Astrocyte of the cerebellum (primary cell): Measurements from ENCODE around the gene TSPO.

Experiments used
- DNase-seq: peaks from one replicate; pipeline ENCODE4 v3.0.0-alpha.2; 2011; ENCODE audit warnings: low read depth
- H3K4me3 ChIP-seq: 2 replicates; pipeline ENCODE4 v1.5.1; 2011; ENCODE audit warnings: mild to moderate bottlenecking, low read depth, low read length, moderate library complexity
- in situ Hi-C: cut with HindIII; loops from 2 replicates; pipeline ENCODE4 v1.10.0; 2017; ENCODE audit warnings: low sequenced_read_pairs
- TF ChIP-seq, protein P1 (sequence below): IDR thresholded peaks from 2 replicates; pipeline ENCODE4 v1.5.1; 2012; ENCODE audit warnings: low read length, low read depth, moderate library complexity, mild to moderate bottlenecking; ENCODE audit errors: missing control alignments

The TSPO gene

DNA sequence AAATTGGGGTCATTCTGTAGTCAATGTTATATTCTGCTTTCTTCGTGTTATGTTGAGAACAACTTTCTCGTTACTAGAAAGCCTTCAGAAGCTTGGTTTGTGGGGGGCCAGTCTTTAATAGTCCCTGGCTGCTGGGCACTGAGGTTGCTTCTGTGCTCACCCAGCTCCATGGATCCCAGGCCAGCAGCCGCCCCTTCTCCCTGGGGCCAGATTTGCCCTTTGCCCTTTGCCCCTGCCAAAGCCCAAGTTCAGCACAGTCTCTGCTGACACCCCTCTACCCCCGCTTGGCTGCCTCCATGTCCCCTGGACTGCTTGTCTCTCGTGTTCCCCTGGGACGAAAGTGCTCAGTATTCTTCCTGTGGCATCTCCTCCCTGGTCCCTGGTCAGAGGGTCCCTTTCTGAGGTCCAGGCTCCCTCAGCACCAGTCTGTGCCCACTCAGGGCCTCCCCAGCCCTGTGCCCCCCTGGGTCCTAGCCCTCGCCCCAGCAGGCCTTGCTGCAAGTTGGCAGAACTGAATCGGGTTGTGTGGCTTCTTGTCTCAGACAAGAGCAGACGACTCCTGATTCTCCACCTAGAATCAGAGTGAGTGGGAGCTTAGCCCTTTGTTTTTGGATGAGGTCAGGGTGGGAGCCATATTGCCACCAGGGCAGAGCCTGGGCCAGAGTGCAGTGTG lies 6.7 kb downstream of the TSPO start:
- in situ Hi-C loops, result no loop called here
- no peak for DNase-seq
- TF ChIP-seq, protein P1, sequence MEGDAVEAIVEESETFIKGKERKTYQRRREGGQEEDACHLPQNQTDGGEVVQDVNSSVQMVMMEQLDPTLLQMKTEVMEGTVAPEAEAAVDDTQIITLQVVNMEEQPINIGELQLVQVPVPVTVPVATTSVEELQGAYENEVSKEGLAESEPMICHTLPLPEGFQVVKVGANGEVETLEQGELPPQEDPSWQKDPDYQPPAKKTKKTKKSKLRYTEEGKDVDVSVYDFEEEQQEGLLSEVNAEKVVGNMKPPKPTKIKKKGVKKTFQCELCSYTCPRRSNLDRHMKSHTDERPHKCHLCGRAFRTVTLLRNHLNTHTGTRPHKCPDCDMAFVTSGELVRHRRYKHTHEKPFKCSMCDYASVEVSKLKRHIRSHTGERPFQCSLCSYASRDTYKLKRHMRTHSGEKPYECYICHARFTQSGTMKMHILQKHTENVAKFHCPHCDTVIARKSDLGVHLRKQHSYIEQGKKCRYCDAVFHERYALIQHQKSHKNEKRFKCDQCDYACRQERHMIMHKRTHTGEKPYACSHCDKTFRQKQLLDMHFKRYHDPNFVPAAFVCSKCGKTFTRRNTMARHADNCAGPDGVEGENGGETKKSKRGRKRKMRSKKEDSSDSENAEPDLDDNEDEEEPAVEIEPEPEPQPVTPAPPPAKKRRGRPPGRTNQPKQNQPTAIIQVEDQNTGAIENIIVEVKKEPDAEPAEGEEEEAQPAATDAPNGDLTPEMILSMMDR, result no peak
- H3K4me3 ChIP-seq, result no peak overlapping the region

DNA sequence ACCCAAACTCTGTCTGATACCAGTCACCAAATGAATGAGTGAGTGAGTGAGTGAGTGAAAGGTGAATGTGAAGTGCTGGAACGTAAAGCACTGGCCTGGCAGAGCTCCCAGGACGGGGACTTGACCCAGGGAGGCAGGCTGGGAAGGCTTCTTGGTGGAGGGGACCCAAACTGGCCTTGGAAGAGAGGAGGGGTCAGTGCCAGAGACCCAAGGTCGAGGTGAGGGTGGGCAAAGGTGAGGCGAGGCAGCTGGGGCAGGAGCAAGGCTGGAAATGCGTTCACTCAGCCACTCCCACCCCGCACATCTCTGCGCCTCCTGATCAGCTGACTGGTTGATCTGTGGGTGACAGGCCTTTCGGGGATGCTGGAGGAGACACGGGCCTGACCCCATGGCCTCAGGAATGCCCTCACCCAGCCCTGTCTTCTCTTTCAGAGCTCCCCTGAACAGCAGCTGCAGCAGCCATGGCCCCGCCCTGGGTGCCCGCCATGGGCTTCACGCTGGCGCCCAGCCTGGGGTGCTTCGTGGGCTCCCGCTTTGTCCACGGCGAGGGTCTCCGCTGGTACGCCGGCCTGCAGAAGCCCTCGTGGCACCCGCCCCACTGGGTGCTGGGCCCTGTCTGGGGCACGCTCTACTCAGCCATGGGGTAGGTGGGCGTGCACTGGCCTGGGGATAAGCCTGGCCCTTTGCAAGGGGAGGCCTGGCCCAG lies 7.6 kb downstream of the TSPO start:
- H3K4me3 ChIP-seq, result no peak overlapping the region
- TF ChIP-seq, protein P1, result no peak
- DNase-seq, result no peak
- in situ Hi-C loops, result no loop called here

DNA sequence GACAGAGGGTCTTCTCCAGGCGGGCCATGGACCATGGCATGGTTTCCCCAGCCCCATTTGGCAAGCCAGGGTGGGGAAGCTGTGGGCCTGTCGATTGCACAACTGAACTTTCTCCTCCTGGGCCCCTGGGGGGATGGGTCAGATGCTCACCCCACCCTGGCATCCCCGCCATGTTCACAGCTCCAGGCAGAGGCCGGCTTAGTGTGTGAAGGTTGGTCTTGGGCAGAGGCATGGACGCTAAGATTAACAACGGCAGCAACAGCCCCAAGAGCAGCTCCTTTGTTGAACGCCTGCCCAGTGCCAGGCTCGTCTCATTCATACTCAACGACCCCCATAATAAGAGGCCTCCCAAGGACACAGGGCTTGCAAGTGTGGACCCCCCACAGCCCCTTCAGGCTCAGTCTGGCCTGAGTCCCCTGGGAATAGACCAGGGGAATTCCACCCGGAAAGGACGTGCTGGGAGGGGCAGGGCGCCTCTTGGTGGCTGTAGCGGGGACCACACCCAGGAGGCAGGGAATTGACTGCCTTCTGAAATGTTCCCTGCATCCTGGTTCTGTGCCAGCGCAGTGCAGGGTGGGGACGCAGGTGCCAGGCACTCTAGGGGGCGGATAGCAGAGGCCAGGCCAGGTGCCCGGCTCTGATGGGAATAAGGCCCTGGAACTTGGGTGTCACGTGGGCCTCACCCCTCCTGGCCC lies 8.3 kb downstream of the TSPO start:
- in situ Hi-C loops, result no loop called here
- TF ChIP-seq, protein P1, result peak; percentile 21
- no peak for DNase-seq
- no peak overlapping the region for H3K4me3 ChIP-seq

DNA sequence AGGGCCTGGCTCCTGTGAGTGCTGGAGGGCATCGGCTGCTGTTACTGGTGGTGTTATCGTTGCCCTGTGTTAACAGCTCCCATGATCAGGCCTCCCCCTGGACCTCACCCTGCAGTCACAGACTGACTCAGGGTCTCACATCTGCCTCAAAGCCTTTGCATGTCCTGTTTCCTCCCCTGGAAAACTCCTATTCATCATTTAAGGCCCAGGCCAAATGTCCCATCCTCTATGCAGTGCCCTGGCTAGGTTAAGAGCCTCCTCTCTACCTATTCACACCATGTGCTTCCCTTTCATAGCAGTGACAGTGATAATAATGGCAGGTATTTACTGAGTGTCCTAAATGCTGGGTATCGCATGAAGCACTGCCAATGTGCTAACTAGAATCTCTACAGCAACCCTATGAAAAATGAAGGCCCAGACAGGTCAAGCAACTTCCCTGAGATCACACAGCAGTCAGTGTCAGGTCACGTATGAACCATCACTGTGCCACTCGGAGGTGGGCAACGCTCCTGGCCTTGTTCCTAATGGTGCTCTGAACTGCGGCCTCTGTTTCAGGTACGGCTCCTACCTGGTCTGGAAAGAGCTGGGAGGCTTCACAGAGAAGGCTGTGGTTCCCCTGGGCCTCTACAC lies 9.3 kb downstream of the TSPO start:
- DNase-seq, result no peak
- in situ Hi-C loops, result no loop called here
- TF ChIP-seq, protein P1, result no peak
- H3K4me3 ChIP-seq, result no peak overlapping the region

DNA sequence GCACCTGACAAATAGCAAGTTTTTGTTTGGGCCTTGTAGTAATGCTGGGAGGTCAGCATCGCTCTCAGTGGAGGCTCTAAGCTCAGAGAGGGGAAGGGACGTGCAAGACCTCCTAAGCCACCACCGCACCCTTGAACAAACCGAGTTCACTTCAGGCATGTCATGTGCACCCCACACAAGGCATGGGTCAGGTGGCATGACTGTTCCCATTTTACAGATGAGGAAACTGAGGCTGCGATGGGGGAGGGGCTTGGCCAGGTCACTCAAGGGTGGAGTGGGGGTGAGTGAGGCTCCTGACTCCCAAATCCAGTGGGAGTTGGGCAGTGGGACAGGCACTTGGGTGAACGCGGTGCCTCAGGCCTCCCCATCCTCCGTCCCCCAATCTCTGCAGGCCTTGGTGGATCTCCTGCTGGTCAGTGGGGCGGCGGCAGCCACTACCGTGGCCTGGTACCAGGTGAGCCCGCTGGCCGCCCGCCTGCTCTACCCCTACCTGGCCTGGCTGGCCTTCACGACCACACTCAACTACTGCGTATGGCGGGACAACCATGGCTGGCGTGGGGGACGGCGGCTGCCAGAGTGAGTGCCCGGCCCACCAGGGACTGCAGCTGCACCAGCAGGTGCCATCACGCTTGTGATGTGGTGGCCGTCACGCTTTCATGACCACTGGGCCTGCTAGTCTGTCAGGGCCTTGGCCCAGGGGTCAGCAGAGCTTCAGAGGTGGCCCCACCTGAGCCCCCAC lies 11.2 kb downstream of the TSPO start:
- in situ Hi-C loops, result no loop called here
- TF ChIP-seq, protein P1, result no peak
- H3K4me3 ChIP-seq, result no peak overlapping the region
- no peak for DNase-seq
